Measurements from ENCODE around the gene SAP30BP. TPM values are rescaled to one million over a fixed set of nuclear protein-coding genes. Genes with fewer than 3 reads are reported as not detected.

Gene SAP30BP
- total RNA-seq, 1 donor from 2014 or later = 75.8 TPM

DNA sequence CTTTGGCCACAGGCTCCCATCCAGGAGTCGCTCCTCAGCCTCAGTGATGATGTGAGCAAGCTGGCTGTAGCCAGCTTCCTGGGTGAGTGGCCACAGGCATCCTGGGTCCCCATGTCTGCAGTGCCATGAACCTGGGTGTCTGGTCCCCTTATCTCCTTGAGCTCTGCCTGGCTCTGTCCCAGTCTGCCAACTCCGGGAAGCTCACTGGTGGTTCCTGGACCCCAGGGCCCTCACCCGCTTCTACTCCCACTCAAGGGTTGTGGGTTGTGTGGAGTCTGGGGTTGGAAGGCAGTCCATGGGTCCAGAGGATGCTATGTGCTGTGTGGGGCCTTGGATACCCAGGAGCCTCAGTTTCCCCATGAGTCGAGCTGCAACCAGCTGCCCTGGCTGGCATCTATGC lies 45.6 kb upstream of the SAP30BP start:
- Histone ChIP-seq H3K9me3 (ENCODE audit: low read depth) (no peaks in the 10 kb centered on the region), H3K4me1 (no peaks in the 10 kb centered on the region), H3K4me2 (no peak overlapping the region), H3K27me3 (no peaks in the 10 kb centered on the region), H3K9ac (no peak overlapping the region), H3K36me3 (no peaks in the 10 kb centered on the region), H2AFZ (replicated peaks) (no peak overlapping the region), H3F3A (ENCODE audit: low read depth) (no peaks in the 10 kb centered on the region), H3K4me3 (no peak overlapping the region), H3K79me2 (ENCODE audit: low read depth) (no peaks in the 10 kb centered on the region), H3K27ac (no peak overlapping the region), H4K20me1 (ENCODE audit: low read depth) (no peaks in the 10 kb centered on the region)
- Mint-ChIP-seq H3K27me3 (ENCODE audit: insufficient read depth, low read depth) (peaks cover 10% of the 10 kb centered on the region), H3K36me3 (no peaks in the 10 kb centered on the region), H3K4me1 (peaks cover 7% of the 10 kb centered on the region), H3K4me3 (no peak overlapping the region), H3K27ac (no peak overlapping the region), H3K9me3 (no peaks in the 10 kb centered on the region)
- no peak for DNase-seq (ENCODE audit: low spot score)
- TF ChIP-seq, protein P1, sequence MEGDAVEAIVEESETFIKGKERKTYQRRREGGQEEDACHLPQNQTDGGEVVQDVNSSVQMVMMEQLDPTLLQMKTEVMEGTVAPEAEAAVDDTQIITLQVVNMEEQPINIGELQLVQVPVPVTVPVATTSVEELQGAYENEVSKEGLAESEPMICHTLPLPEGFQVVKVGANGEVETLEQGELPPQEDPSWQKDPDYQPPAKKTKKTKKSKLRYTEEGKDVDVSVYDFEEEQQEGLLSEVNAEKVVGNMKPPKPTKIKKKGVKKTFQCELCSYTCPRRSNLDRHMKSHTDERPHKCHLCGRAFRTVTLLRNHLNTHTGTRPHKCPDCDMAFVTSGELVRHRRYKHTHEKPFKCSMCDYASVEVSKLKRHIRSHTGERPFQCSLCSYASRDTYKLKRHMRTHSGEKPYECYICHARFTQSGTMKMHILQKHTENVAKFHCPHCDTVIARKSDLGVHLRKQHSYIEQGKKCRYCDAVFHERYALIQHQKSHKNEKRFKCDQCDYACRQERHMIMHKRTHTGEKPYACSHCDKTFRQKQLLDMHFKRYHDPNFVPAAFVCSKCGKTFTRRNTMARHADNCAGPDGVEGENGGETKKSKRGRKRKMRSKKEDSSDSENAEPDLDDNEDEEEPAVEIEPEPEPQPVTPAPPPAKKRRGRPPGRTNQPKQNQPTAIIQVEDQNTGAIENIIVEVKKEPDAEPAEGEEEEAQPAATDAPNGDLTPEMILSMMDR (IDR thresholded peaks at IDR 0.05) = no peak
- TF ChIP-seq EZH2 (IDR thresholded peaks at IDR 0.05) = no peak
- TF ChIP-seq EZH2phosphoT487 (IDR thresholded peaks at IDR 0.05) = no peak

GRCh38 chr17:75622076-75622475 lies 45.1 kb upstream of the SAP30BP start:
- H3K36me3 ChIP-seq = no peaks in the 10 kb centered on the region
- no peaks in the 10 kb centered on the region for H3F3A ChIP-seq (ENCODE audit: low read depth)
- Mint-ChIP-seq H3K27me3 (ENCODE audit: insufficient read depth, low read depth) (peaks cover 10% of the 10 kb centered on the region), H3K27ac (peak overlapping the region; percentile 42), H3K4me3 (no peak overlapping the region), H3K36me3 (no peaks in the 10 kb centered on the region), H3K4me1 (peaks cover 7% of the 10 kb centered on the region), H3K9me3 (no peaks in the 10 kb centered on the region)
- H3K9me3 ChIP-seq (ENCODE audit: low read depth) = no peaks in the 10 kb centered on the region
- no peak for TF ChIP-seq EZH2phosphoT487 (IDR thresholded peaks at IDR 0.05)
- TF ChIP-seq, protein P1 (IDR thresholded peaks at IDR 0.05) = no peak
- no peak for TF ChIP-seq EZH2 (IDR thresholded peaks at IDR 0.05)
- H3K79me2 ChIP-seq (ENCODE audit: low read depth) = no peaks in the 10 kb centered on the region
- H3K27me3 ChIP-seq = no peaks in the 10 kb centered on the region
- H3K4me2 ChIP-seq = no peak overlapping the region
- H3K9ac ChIP-seq = no peak overlapping the region
- no peaks in the 10 kb centered on the region for H3K4me1 ChIP-seq
- H3K4me3 ChIP-seq = no peak overlapping the region
- no peak overlapping the region for H3K27ac ChIP-seq
- no peak for DNase-seq (ENCODE audit: low spot score)
- no peaks in the 10 kb centered on the region for H4K20me1 ChIP-seq (ENCODE audit: low read depth)
- H2AFZ ChIP-seq (replicated peaks) = no peak overlapping the region

GRCh38 chr17:75622771-75623273 lies 44.3 kb upstream of the SAP30BP start:
- H3K9me3 ChIP-seq (ENCODE audit: low read depth) = no peaks in the 10 kb centered on the region
- no peaks in the 10 kb centered on the region for H3K27me3 ChIP-seq
- no peak overlapping the region for H3K9ac ChIP-seq
- H3K79me2 ChIP-seq (ENCODE audit: low read depth) = no peaks in the 10 kb centered on the region
- no peak overlapping the region for H3K27ac ChIP-seq
- Mint-ChIP-seq H3K4me1 (peaks cover 7% of the 10 kb centered on the region), H3K27ac (peak overlapping the region; percentile 42), H3K36me3 (no peaks in the 10 kb centered on the region), H3K9me3 (no peaks in the 10 kb centered on the region), H3K27me3 (ENCODE audit: insufficient read depth, low read depth) (peaks cover 12% of the 10 kb centered on the region), H3K4me3 (peak overlapping the region; percentile 24)
- H3K4me3 ChIP-seq = no peak overlapping the region
- TF ChIP-seq EZH2 (IDR thresholded peaks at IDR 0.05) = no peak
- no peaks in the 10 kb centered on the region for H3K36me3 ChIP-seq
- no peaks in the 10 kb centered on the region for H3F3A ChIP-seq (ENCODE audit: low read depth)
- H2AFZ ChIP-seq (replicated peaks) = no peak overlapping the region
- H4K20me1 ChIP-seq (ENCODE audit: low read depth) = no peaks in the 10 kb centered on the region
- no peak for DNase-seq (ENCODE audit: low spot score)
- H3K4me1 ChIP-seq = no peaks in the 10 kb centered on the region
- no peak overlapping the region for H3K4me2 ChIP-seq

- no peak overlapping the region for H3K27ac Mint-ChIP-seq
- peaks cover 12% of the 10 kb centered on the region for H3K27me3 Mint-ChIP-seq (ENCODE audit: insufficient read depth, low read depth)
- H3K4me3 Mint-ChIP-seq = no peak overlapping the region
- H3K27ac ChIP-seq = no peak overlapping the region
- no peaks in the 10 kb centered on the region for H4K20me1 ChIP-seq (ENCODE audit: low read depth)
- peaks cover 7% of the 10 kb centered on the region for H3K4me1 Mint-ChIP-seq
- H3F3A ChIP-seq (ENCODE audit: low read depth) = no peaks in the 10 kb centered on the region
- no peaks in the 10 kb centered on the region for H3K36me3 ChIP-seq
- no peak overlapping the region for H2AFZ ChIP-seq (replicated peaks)
- no peaks in the 10 kb centered on the region for H3K9me3 ChIP-seq (ENCODE audit: low read depth)
- DNase-seq (ENCODE audit: low spot score) = no peak
- H3K4me2 ChIP-seq = no peak overlapping the region
- no peaks in the 10 kb centered on the region for H3K4me1 ChIP-seq
- H3K36me3 Mint-ChIP-seq = no peaks in the 10 kb centered on the region
- H3K4me3 ChIP-seq = no peak overlapping the region
- H3K9me3 Mint-ChIP-seq = no peaks in the 10 kb centered on the region
- no peaks in the 10 kb centered on the region for H3K27me3 ChIP-seq
- H3K9ac ChIP-seq = no peak overlapping the region
- no peak for TF ChIP-seq EZH2 (IDR thresholded peaks at IDR 0.05)
- no peaks in the 10 kb centered on the region for H3K79me2 ChIP-seq (ENCODE audit: low read depth)
These were observed 43.8 kb upstream of the SAP30BP start for GRCh38 chr17:75623386-75623785.

All from neural progenitor cell (in vitro differentiated cells).